HepG2 (cell line): ENCODE results near the gene MLYCD. TPM values are rescaled to one million over a fixed set of nuclear protein-coding genes. Genes with fewer than 3 reads are reported as not detected.

Experiments used
- ATAC-seq: fragments of 200-7000 bp; cut with Tn5 transposase; 3 replicates; pipeline ENCODE4 v1.9.1; 2020; ENCODE audit warnings: mild to moderate bottlenecking, moderate library complexity
- BruUV-seq: library from RNA; stranded (reverse); fragments of 400-500 nt; replicated peaks from 2 replicates; lab custom pipeline; 2021; lab: Mats Ljungman, UMichigan
- CTCF ChIA-PET: fragments of 300-600 bp; formaldehyde crosslinking; extraction: SDS; loops from one replicate; lab custom pipeline; 2021; ENCODE audit warnings: low total read pairs, inconsistent platforms, low intra/inter-chr PET ratio; lab: Yijun Ruan, JAX
- POLR2A ChIA-PET: fragments of 350-600 bp; sonication (Branson Sonifier 250); formaldehyde crosslinking; loops from one replicate; lab custom pipeline; 2020; ENCODE audit warnings: antibody characterized with exemption, inconsistent platforms; lab: Yijun Ruan, JAX
- DNase-seq: peaks from one replicate; pipeline ENCODE4 v3.0.0-alpha.2; 2015; ENCODE audit warnings: low spot score
- FAIRE-seq: peaks from 3 replicates; lab custom pipeline; 2011; peaks lifted over from hg19 to GRCh38; lab: Jason Lieb, UNC
- H2AFZ ChIP-seq: one replicate; pipeline ENCODE4 v1.6.1; 2011; ENCODE audit warnings: low read length, inconsistent platforms
- H3K27ac ChIP-seq: fragments of 300-600 bp; 3 replicates; pipeline ENCODE4 v1.8.0; 2011; ENCODE audit warnings: mixed run types, mild to moderate bottlenecking, mixed read lengths, low read length, inconsistent platforms; ENCODE audit not compliant: insufficient read depth; ENCODE audit errors: extremely low read length
- H3K27me3 ChIP-seq, 2 experiments: fragments of 200-600 bp in 1 of 2; 2 replicates in 1 of 2; 3 replicates in 1 of 2; pipeline versions ENCODE4 v1.6.0 to v1.8.0; 2011; ENCODE audit warnings: low read length in 2 of 2, mild to moderate bottlenecking in 2 of 2, moderate library complexity in 2 of 2, inconsistent platforms in 1 of 2; ENCODE audit not compliant: insufficient read depth in 2 of 2, control insufficient read depth in 1 of 2
- H3K36me3 ChIP-seq, 2 experiments: fragments of 200-600 bp in 1 of 2; replicated peaks in 1 of 2; 2 replicates in 1 of 2; 3 replicates in 1 of 2; pipeline versions ENCODE4 v1.5.1 to v1.8.0; 2011; ENCODE audit warnings: low read length in 2 of 2, inconsistent platforms in 1 of 2; ENCODE audit not compliant: insufficient read depth in 2 of 2, control insufficient read depth in 1 of 2
- H3K4me1 ChIP-seq: 2 replicates; pipeline ENCODE4 v1.5.1; 2012; ENCODE audit warnings: low read length, inconsistent platforms; ENCODE audit not compliant: insufficient read depth
- H3K4me2 ChIP-seq: 2 replicates; pipeline ENCODE4 v1.6.0; 2011; ENCODE audit warnings: low read depth, low read length, inconsistent platforms
- H3K4me3 ChIP-seq, 3 experiments: fragments of 200-600 bp in 1 of 3; sonication (generic), shearing (Covaris generic) in 1 of 3; replicated peaks in 1 of 3; 2 replicates each; pipeline ENCODE4 v1.5.1; 2011 to 2016; ENCODE audit warnings: low read length in 3 of 3, inconsistent platforms in 2 of 3, low read depth in 2 of 3, mild to moderate bottlenecking in 2 of 3, control low read depth in 1 of 3, mixed read lengths in 1 of 3; ENCODE audit not compliant: insufficient read depth in 1 of 3
- H3K79me2 ChIP-seq: one replicate; pipeline ENCODE4 v1.6.1; 2011; ENCODE audit warnings: low read length, inconsistent platforms; ENCODE audit not compliant: insufficient read depth
- H3K9ac ChIP-seq: 2 replicates; pipeline ENCODE4 v1.6.0; 2011; ENCODE audit warnings: mild to moderate bottlenecking, low read depth, low read length, inconsistent platforms; ENCODE audit not compliant: insufficient read depth
- H3K9me3 ChIP-seq: 2 replicates; pipeline ENCODE4 v1.5.1; 2012; ENCODE audit warnings: mild to moderate bottlenecking, low read length
- H4K20me1 ChIP-seq: 2 replicates; pipeline ENCODE4 v1.6.0; 2011; ENCODE audit warnings: inconsistent platforms, mild to moderate bottlenecking, low read length, moderate library complexity; ENCODE audit not compliant: insufficient read depth
- ATF6 ChIP-seq: sonication (generic); formaldehyde crosslinking; conservative IDR thresholded peaks from 2 replicates; pipeline ENCODE4 v1.4.0; 2020; ENCODE audit warnings: missing genetic modification reagents
- CEBPB ChIP-seq: IDR thresholded peaks from 2 replicates; pipeline ENCODE4 v1.6.1; 2011; ENCODE audit warnings: low read depth, low read length, improper control_type of control experiment, borderline replicate concordance
- GPN1 ChIP-seq: sonication (generic); formaldehyde crosslinking; IDR thresholded peaks from 2 replicates; pipeline ENCODE4 v1.5.1; 2020; ENCODE audit warnings: missing genetic modification reagents, borderline replicate concordance
- KDM5A ChIP-seq: fragments of 200-600 bp; sonication (generic); IDR thresholded peaks from 2 replicates; pipeline ENCODE4 v1.7.0; 2018; ENCODE audit warnings: antibody characterized with exemption, mild to moderate bottlenecking, low read length, borderline replicate concordance
- KLF13 ChIP-seq: sonication (generic); formaldehyde crosslinking; IDR thresholded peaks from 2 replicates; pipeline ENCODE4 v1.4.0; 2020; ENCODE audit warnings: mild to moderate bottlenecking, missing genetic modification reagents
- PRDM4 ChIP-seq: sonication (generic); formaldehyde crosslinking; IDR thresholded peaks from 2 replicates; pipeline ENCODE4 v1.9.0; 2021; ENCODE audit warnings: missing genetic modification reagents, borderline replicate concordance
- ZKSCAN1 ChIP-seq: fragments of 150-350 bp; IDR thresholded peaks from 2 replicates; pipeline ENCODE4 v1.6.1; 2014; ENCODE audit warnings: low read length
- ZNF451 ChIP-seq: sonication (generic); formaldehyde crosslinking; IDR thresholded peaks from 2 replicates; pipeline ENCODE4 v1.5.0; 2020; ENCODE audit warnings: mild to moderate bottlenecking, missing genetic modification reagents
- ZNF530 ChIP-seq: sonication (generic); formaldehyde crosslinking; IDR thresholded peaks from 2 replicates; pipeline ENCODE4 v1.5.0; 2020; ENCODE audit warnings: low read depth, mild to moderate bottlenecking, missing genetic modification reagents
- WGBS: methylation state at CpG from one replicate; pipeline ENCODE4 v1.1.6; 2017; ENCODE audit warnings: low lambda C conversion rate; 5-methylcytosine and 5-hydroxymethylcytosine counted together
- in situ Hi-C: cut with HindIII; loops from 2 replicates; pipeline ENCODE4 v1.10.0; 2017; ENCODE audit warnings: low pct_unique_long_range_greater_than_20kb; ENCODE audit not compliant: extremely low pct_ligation_motif_present
- intact Hi-C: fragments of 100-400 bp; cut with micrococcal nuclease; formaldehyde crosslinking; loops from one replicate; pipeline ENCODE4 v1.10.0; 2022; ENCODE audit not compliant: unreplicated experiment
- polyA plus RNA-seq, 8 experiments: library from polyadenylated mRNA; depleted of rRNA in 3 of 8; stranded (reverse) in 7 of 8; unstranded in 1 of 8; fragments of >200 nt; fragmentation: Illumina TruSeq in 4 of 8; extraction: Trizol in 4 of 8; gene quantifications; 2 replicates each; pipeline versions ENCODE4 v1.2.1 to v1.2.3, GENCODE V29; 2011 to 2016; ENCODE audit warnings: low read depth in 4 of 8, missing spikeins in 1 of 8, mixed read lengths in 1 of 8; ENCODE audit not compliant: insufficient read depth in 1 of 8
- total RNA-seq, 5 experiments: library from RNA; depleted of rRNA; stranded (reverse); fragments of >200 nt; fragmentation: Illumina TruSeq; extraction: Trizol; gene quantifications; 2 replicates each; pipeline ENCODE4 v1.2.3, GENCODE V29; 2016; ENCODE audit warnings: low read depth in 1 of 5
- TF ChIP-seq, protein P1 (sequence below): IDR thresholded peaks from 2 replicates; pipeline ENCODE4 v1.6.1; 2016; ENCODE audit warnings: control low read depth
- TF ChIP-seq, protein P2 (sequence below): sonication (generic); formaldehyde crosslinking; IDR thresholded peaks from 2 replicates; pipeline ENCODE4 v1.9.0; 2021; ENCODE audit warnings: missing genetic modification reagents, mild to moderate bottlenecking, borderline replicate concordance
- TF ChIP-seq, protein P3 (sequence below): sonication (generic); formaldehyde crosslinking; IDR thresholded peaks from 2 replicates; pipeline ENCODE4 v1.4.0; 2020; ENCODE audit warnings: mild to moderate bottlenecking, missing genetic modification reagents
- TF ChIP-seq, protein P4 (sequence below): IDR thresholded peaks from 2 replicates; pipeline ENCODE4 v1.6.1; 2016; ENCODE audit warnings: low read depth

MLYCD gene
- total and polyA plus RNA-seq, 2 of the 13 experiments (the other 11 are each of a cell fraction or from before 2014, with no cell fraction given): 1.8 to 4.0 TPM

GRCh38 chr16:83901101-83901500, 2.2 kb downstream of the MLYCD start (continued):
- TF ChIP-seq, protein P1, sequence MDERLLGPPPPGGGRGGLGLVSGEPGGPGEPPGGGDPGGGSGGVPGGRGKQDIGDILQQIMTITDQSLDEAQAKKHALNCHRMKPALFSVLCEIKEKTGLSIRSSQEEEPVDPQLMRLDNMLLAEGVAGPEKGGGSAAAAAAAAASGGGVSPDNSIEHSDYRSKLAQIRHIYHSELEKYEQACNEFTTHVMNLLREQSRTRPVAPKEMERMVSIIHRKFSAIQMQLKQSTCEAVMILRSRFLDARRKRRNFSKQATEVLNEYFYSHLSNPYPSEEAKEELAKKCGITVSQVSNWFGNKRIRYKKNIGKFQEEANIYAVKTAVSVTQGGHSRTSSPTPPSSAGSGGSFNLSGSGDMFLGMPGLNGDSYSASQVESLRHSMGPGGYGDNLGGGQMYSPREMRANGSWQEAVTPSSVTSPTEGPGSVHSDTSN (CRISPR knock-in tag): no peak
- no peak for TF ChIP-seq KLF13 (CRISPR knock-in tag)
- TF ChIP-seq, protein P2, sequence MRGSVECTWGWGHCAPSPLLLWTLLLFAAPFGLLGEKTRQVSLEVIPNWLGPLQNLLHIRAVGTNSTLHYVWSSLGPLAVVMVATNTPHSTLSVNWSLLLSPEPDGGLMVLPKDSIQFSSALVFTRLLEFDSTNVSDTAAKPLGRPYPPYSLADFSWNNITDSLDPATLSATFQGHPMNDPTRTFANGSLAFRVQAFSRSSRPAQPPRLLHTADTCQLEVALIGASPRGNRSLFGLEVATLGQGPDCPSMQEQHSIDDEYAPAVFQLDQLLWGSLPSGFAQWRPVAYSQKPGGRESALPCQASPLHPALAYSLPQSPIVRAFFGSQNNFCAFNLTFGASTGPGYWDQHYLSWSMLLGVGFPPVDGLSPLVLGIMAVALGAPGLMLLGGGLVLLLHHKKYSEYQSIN: no peak

DNA sequence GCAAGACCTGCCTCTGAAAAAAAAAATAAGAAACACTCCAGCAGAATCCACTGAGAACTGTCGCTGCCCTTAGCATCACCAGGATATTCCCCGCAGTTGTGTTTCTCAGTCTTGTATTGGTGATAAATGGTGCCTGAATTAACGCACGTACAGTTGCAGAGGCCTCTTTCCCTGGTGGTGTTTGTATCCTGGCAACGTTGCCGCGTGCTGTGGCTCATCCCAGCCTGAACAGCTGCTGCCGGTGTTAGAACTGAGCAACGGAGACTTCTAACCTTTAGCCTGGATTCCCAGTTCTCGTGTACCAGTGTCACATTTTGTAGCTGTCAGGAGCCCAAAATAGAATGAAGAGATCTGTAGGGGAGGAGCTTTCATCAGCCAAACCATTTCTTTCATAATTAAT, 4.8 kb downstream of the MLYCD start:
- H3K36me3 ChIP-seq: peaks cover 1 to 8% of the 10 kb centered on the region in 2 experiments; a peak in 4 of 5 replicates
- H3K4me3 ChIP-seq: no peak overlapping the region
- no peaks in the 10 kb centered on the region for H3K27me3 ChIP-seq
- peaks cover 5% of the 10 kb centered on the region for H3K79me2 ChIP-seq
- CTCF ChIA-PET: no interaction called here
- H2AFZ ChIP-seq: no peak overlapping the region
- BruUV-seq: no TSS peak
- intact Hi-C loops: no loop called here
- H3K4me2 ChIP-seq: no peak overlapping the region
- no peaks in the 10 kb centered on the region for H3K9me3 ChIP-seq
- no peak overlapping the region for H3K9ac ChIP-seq
- ATAC-seq (no peak), FAIRE-seq (no peak), DNase-seq (no peak)
- in situ Hi-C loops: no loop called here
- H4K20me1 ChIP-seq: no peaks in the 10 kb centered on the region
- 94% methylated on average over 10 of the region's 10 CpGs for WGBS
- no peak overlapping the region for H3K27ac ChIP-seq
- POLR2A ChIA-PET: no interaction called here
- peaks cover 27% of the 10 kb centered on the region for H3K4me1 ChIP-seq
- TF ChIP-seq GPN1 (CRISPR knock-in tag) (no peak), PRDM4 (CRISPR knock-in tag) (no peak), ATF6 (no peak), ZKSCAN1 (no peak), ZNF451 (CRISPR knock-in tag) (no peak), ZNF530 (CRISPR knock-in tag) (no peak), KDM5A (no peak), CEBPB (no peak)
- TF ChIP-seq, protein P3, sequence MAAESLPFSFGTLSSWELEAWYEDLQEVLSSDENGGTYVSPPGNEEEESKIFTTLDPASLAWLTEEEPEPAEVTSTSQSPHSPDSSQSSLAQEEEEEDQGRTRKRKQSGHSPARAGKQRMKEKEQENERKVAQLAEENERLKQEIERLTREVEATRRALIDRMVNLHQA (CRISPR knock-in tag): no peak
- TF ChIP-seq, protein P4, sequence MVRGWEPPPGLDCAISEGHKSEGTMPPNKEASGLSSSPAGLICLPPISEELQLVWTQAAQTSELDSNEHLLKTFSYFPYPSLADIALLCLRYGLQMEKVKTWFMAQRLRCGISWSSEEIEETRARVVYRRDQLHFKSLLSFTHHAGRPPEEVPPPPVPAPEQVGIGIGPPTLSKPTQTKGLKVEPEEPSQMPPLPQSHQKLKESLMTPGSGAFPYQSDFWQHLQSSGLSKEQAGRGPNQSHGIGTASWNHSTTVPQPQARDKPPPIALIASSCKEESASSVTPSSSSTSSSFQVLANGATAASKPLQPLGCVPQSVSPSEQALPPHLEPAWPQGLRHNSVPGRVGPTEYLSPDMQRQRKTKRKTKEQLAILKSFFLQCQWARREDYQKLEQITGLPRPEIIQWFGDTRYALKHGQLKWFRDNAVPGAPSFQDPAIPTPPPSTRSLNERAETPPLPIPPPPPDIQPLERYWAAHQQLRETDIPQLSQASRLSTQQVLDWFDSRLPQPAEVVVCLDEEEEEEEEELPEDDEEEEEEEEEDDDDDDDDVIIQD: no peak
